Transverse colon (tissue), 4 donors: ENCODE measurements around the gene KRT81. TPM values are rescaled to one million over a fixed set of nuclear protein-coding genes. Genes with fewer than 3 reads are reported as not detected.

Source experiments
- DNase-seq: peaks from one replicate; pipeline ENCODE4 v3.0.0-alpha.2; 2019
- H3K27ac ChIP-seq, 4 donors: fragments of 200-600 bp; sonication (generic); 2 replicates each; pipeline ENCODE4 v1.5.1; 2016 to 2018; ENCODE audit warnings: inconsistent platforms in 4 of 4
- H3K27me3 ChIP-seq: fragments of 200-600 bp; sonication (generic); 2 replicates; pipeline ENCODE4 v1.5.1; 2017; ENCODE audit warnings: inconsistent platforms
- H3K36me3 ChIP-seq, 4 donors: fragments of 200-600 bp; sonication (generic); 2 replicates each; pipeline ENCODE4 v1.5.1; 2017 to 2019; ENCODE audit warnings: inconsistent platforms in 4 of 4
- H3K4me1 ChIP-seq, 4 donors: fragments of 200-600 bp; sonication (generic); 2 replicates each; pipeline ENCODE4 v1.5.1; 2017 to 2020; ENCODE audit warnings: inconsistent platforms in 4 of 4
- H3K4me3 ChIP-seq, 4 donors: fragments of 200-600 bp; sonication (generic); 1 replicate in 1 of 4; 2 replicates in 3 of 4; pipeline versions ENCODE4 v1.5.1 to v1.6.1; 2017 to 2019; ENCODE audit warnings: inconsistent platforms in 4 of 4
- H3K9me3 ChIP-seq, 2 donors: fragments of 200-600 bp; sonication (generic); 2 replicates each; pipeline ENCODE4 v1.5.1; 2017 to 2019; ENCODE audit warnings: inconsistent platforms in 2 of 2
- EP300 ChIP-seq: sonication (generic); formaldehyde crosslinking; IDR thresholded peaks from one replicate; pipeline ENCODE4 v1.6.1; 2017; ENCODE audit warnings: antibody characterized with exemption, low read depth
- POLR2A ChIP-seq: fragments of 450-650 bp; IDR thresholded peaks from one replicate; pipeline ENCODE4 v1.6.1; 2016; ENCODE audit warnings: antibody characterized with exemption, mild to moderate bottlenecking, moderate library complexity
- POLR2AphosphoS5 ChIP-seq, 3 donors: sonication (generic); formaldehyde crosslinking; IDR thresholded peaks; one replicate each; pipeline ENCODE4 v1.6.1; 2016; ENCODE audit warnings: antibody characterized with exemption in 3 of 3
- WGBS, 2 donors: methylation state at CpG; one replicate each; pipeline ENCODE4 v1.1.5; 2018; ENCODE audit warnings: low coverage in 1 of 2; 5-methylcytosine and 5-hydroxymethylcytosine counted together
- in situ Hi-C, 4 donors: fragments of 200-750 bp; cut with MboI; loops; one replicate each; pipeline versions ENCODE4 v1.15.0 to v1.15.1; 2017; ENCODE audit warnings: low sequenced_read_pairs in 3 of 4, low pct_ligation_motif_present in 1 of 4, low pct_unique_long_range_greater_than_20kb in 1 of 4
- intact Hi-C: fragments of 100-400 bp; cut with DNase I; formaldehyde crosslinking; loops from one replicate; pipeline ENCODE4 v1.15.1; 2023; ENCODE audit warnings: low total_unique reads
- total RNA-seq, 4 donors: library from RNA; depleted of rRNA; stranded (reverse); fragments of >200 nt; gene quantifications; one replicate each; pipeline ENCODE4 v1.1.0, GENCODE V29; 2016
- TF ChIP-seq, protein P1 (sequence below), 5 experiments: fragments of 200-600 bp in 3 of 5; fragments of 450-650 bp in 2 of 5; sonication (generic) in 3 of 5; IDR thresholded peaks; 1 replicate in 2 of 5; 2 replicates in 3 of 5; pipeline ENCODE4 v1.5.1; 2016 to 2017; ENCODE audit warnings: antibody characterized with exemption in 5 of 5, inconsistent platforms in 3 of 5, mild to moderate bottlenecking in 2 of 5, moderate library complexity in 1 of 5

The KRT81 gene
- total RNA-seq, 4 donors from 2014 or later = not detected

DNA sequence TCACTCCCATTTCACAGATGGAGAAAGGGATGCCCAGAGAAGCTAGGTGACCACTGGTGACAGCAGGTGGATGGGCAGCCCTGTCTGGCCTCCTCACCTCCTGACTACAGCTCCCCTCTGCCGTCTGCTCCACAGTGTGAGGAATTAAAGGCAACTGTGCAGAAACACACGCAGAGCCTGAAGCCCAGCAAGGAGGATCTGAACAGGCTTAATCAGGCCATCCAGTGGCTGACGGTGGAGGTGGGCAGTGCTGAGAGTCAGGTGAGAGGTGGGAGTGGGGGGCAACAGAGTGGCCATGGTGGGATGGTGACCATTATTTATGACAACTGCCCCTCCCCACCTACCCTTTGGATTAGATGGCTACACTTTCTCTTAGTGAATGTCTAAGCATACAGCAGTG lies 15.6 kb downstream of the KRT81 start:
- intact Hi-C loops = loop anchor here (10.0 kb wide), 1 partner anchor 121 kb away; no protein-coding TSS in a partner anchor
- WGBS, 2 donors = 75% methylated on average over 3 of the region's 3 CpGs; no CpG with 5 or more reads in 1 of the 2 donors
- in situ Hi-C loops = no loop called here
- Histone ChIP-seq H3K36me3 (no peaks in the 10 kb centered on the region), H3K4me3 (no peak overlapping the region), H3K27ac (no peak overlapping the region), H3K9me3 (no peaks in the 10 kb centered on the region), H3K27me3 (peaks cover 10% of the 10 kb centered on the region), H3K4me1 (peaks cover 4 to 15% (median 9%) of the 10 kb centered on the region in 4 donors)
- DNase-seq = no peak
- TF ChIP-seq POLR2AphosphoS5 (IDR thresholded peaks at IDR 0.05) (no peak), EP300 (no peak), POLR2A (no peak)
- TF ChIP-seq, protein P1, sequence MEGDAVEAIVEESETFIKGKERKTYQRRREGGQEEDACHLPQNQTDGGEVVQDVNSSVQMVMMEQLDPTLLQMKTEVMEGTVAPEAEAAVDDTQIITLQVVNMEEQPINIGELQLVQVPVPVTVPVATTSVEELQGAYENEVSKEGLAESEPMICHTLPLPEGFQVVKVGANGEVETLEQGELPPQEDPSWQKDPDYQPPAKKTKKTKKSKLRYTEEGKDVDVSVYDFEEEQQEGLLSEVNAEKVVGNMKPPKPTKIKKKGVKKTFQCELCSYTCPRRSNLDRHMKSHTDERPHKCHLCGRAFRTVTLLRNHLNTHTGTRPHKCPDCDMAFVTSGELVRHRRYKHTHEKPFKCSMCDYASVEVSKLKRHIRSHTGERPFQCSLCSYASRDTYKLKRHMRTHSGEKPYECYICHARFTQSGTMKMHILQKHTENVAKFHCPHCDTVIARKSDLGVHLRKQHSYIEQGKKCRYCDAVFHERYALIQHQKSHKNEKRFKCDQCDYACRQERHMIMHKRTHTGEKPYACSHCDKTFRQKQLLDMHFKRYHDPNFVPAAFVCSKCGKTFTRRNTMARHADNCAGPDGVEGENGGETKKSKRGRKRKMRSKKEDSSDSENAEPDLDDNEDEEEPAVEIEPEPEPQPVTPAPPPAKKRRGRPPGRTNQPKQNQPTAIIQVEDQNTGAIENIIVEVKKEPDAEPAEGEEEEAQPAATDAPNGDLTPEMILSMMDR (IDR thresholded peaks at IDR 0.05) = no peak

DNA sequence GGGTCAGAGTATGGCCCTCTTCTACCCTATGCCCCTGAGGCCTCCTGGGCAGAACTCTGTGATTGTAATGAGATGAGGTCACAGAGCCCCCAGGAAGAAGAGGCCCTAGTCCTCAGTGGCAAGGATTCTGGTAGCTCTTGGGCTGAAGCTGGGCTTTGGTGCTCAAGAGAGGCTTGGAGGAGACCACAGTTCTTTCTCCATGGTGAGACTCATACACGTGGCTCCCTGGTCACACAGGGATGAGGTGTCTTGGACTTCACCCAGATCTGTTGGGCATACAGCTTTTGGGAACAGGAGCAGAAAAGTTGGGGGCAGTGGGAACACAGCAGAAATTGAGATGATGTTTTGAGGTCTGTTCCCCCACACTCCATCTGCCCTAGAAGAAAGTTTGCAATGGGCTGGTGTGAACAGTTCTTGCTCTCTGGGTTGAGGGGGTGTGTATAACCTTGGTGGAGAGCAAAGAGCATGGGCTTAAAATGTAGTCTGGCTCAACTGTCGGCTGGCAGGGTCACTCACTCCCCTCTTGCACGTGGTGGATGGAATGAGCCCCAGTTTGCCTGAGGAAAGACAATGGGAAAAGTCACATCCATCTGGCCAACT lies 16.7 kb downstream of the KRT81 start, which contains the start of gene KRT86:
Gene KRT86, plus strand, starts transcription at position 125 of the 600 bp plus-strand sequence. CDS start 27,272 bp downstream, outside the sequence.
- Histone ChIP-seq H3K36me3 (no peaks in the 10 kb centered on the region), H3K27me3 (peaks cover 13% of the 10 kb centered on the region), H3K27ac (no peak within 1 kb of the TSS), H3K4me1 (peaks cover 4 to 10% (median 7%) of the 10 kb centered on the region in 4 donors), H3K4me3 (no peak within 1 kb of the TSS), H3K9me3 (no peaks in the 10 kb centered on the region)
- no peak for DNase-seq
- intact Hi-C loops (loop anchor here (10.0 kb wide), 1 partner anchor 120 kb away; no protein-coding TSS in a partner anchor), in situ Hi-C loops (no loop called here)
- no peak for TF ChIP-seq POLR2A
- TF ChIP-seq, protein P1 (IDR thresholded peaks at IDR 0.05) = no peak
- TF ChIP-seq EP300 = no peak
- TF ChIP-seq POLR2AphosphoS5 (IDR thresholded peaks at IDR 0.05) = no peak
- 75% methylated on average over 3 of the region's 3 CpGs; no CpG with 5 or more reads in 1 of the 2 donors for WGBS, 2 donors

DNA sequence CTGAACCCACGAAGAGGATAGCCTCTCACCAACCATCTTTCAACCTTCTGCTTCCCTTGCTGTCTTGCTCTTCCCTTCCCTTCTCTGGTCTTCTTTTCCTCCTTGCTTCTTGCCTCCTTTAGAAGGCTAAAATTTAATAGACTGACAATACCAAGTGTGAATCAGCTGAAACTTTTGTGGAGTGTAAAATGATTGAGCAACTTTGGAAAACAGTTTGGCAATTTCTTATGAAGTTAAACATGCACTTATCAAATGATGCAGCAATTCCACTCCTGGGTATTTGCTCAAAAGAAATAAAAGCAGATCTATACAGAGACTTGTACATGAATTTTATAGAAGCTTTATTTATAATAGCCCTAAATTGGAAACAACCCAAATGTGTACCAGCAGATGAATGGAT lies 20.2 kb downstream of the KRT81 start:
- 71 to 80% methylated on average over 1 of the region's 1 CpG for WGBS, 2 donors
- Histone ChIP-seq H3K9me3 (no peaks in the 10 kb centered on the region), H3K27me3 (peaks cover 9% of the 10 kb centered on the region), H3K27ac (no peak overlapping the region), H3K4me1 (no peaks in the 10 kb centered on the region), H3K4me3 (no peak overlapping the region), H3K36me3 (no peaks in the 10 kb centered on the region)
- no peak for DNase-seq
- TF ChIP-seq POLR2A (no peak), EP300 (no peak), POLR2AphosphoS5 (IDR thresholded peaks at IDR 0.05) (no peak)
- TF ChIP-seq, protein P1 (IDR thresholded peaks at IDR 0.05) = no peak
- in situ Hi-C loops (no loop called here), intact Hi-C loops (loop anchor here (10.0 kb wide), 1 partner anchor 116 kb away; no protein-coding TSS in a partner anchor)

DNA sequence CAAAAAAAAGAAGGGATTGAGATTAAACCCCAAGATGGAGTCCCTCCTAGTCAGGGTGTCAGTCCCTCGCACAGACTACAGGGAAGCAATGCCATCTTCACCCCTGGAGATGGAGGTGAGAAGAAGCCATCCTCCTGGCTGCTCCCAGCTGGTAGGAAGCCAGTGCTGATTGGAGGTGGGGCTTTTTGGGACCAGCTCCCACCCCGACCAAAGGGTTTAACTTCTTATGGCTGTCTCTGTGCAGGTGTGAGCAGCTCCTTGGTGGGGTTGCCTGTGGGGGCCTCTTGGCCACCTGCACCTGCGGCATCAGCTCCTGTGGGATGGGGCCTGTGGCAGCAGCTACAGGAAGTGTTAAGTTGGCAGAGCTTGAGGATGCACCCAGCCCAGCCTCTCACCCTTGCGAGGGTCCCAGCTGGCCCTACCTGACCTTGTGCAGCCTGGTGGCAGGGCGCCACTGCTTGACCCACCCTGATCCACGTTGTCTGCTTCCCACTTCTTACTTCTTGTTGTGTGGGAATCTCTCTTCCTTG lies 20.7 kb downstream of the KRT81 start:
- Histone ChIP-seq H3K4me1 (no peaks in the 10 kb centered on the region), H3K27ac (no peak overlapping the region), H3K9me3 (no peaks in the 10 kb centered on the region), H3K36me3 (no peaks in the 10 kb centered on the region), H3K27me3 (peaks cover 9% of the 10 kb centered on the region), H3K4me3 (no peak overlapping the region)
- intact Hi-C loops (loop anchor here (10.0 kb wide), 1 partner anchor 116 kb away; no protein-coding TSS in a partner anchor), in situ Hi-C loops (no loop called here)
- no peak for DNase-seq
- TF ChIP-seq, protein P1 (IDR thresholded peaks at IDR 0.05) = no peak
- TF ChIP-seq POLR2A (no peak), EP300 (no peak), POLR2AphosphoS5 (IDR thresholded peaks at IDR 0.05) (no peak)
- WGBS, 2 donors = 86% methylated on average over 6 of the region's 6 CpGs; no CpG with 5 or more reads in 1 of the 2 donors
